ENCODE measurements around the gene ABR. TPM values are rescaled to one million over a fixed set of nuclear protein-coding genes. Genes with fewer than 3 reads are reported as not detected.

Gene ABR
- total RNA-seq, 1 donor from 2014 or later: 110 TPM

- DNase-seq (ENCODE audit: low spot score) (no peak), ATAC-seq (no peak)
- intact Hi-C loops (cut with DNase I): no loop called here
Observed at GRCh38 chr17:1011138-1011537, 168.6 kb downstream of the ABR start.

- intact Hi-C loops (cut with DNase I): no loop called here
- DNase-seq (ENCODE audit: low spot score) (no peak), ATAC-seq (no peak)
Observed at GRCh38 chr17:1010586-1010985, 169.2 kb downstream of the ABR start.

DNA sequence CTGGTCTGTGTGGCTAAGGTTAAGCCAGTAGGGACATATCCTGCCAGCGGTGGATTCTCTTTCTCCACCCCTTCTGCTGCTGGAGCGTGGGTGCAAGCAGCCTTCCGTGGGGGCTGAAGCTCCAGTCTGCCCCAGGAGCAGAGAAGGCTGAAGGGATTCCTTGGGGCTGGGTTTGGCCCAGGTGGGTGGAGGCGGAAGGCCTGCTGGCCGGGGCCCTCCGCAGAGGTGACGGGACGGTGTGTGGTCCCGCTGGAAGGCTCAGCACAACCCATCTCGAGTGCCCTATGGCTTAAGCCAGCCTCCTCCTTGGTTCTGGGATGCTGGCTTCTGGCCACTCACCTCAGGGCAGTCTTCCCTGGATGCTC is 169.7 kb downstream of the ABR start:
- no peak for ATAC-seq
- DNase-seq (ENCODE audit: low spot score): no peak
- intact Hi-C loops (cut with DNase I): no loop called here

GRCh38 chr17:1009229-1010085 is 170.3 kb downstream of the ABR start:
- intact Hi-C loops (cut with DNase I): loop anchor here (10.0 kb wide), 1 partner anchor 45 kb away; no protein-coding TSS in a partner anchor
- DNase-seq (ENCODE audit: low spot score) (no peak), ATAC-seq (no peak)

- intact Hi-C loops (cut with DNase I): loop anchor here (10.0 kb wide), 1 partner anchor 47 kb away; no protein-coding TSS in a partner anchor
Observed at GRCh38 chr17:1008008-1008761, 171.6 kb downstream of the ABR start.

DNA sequence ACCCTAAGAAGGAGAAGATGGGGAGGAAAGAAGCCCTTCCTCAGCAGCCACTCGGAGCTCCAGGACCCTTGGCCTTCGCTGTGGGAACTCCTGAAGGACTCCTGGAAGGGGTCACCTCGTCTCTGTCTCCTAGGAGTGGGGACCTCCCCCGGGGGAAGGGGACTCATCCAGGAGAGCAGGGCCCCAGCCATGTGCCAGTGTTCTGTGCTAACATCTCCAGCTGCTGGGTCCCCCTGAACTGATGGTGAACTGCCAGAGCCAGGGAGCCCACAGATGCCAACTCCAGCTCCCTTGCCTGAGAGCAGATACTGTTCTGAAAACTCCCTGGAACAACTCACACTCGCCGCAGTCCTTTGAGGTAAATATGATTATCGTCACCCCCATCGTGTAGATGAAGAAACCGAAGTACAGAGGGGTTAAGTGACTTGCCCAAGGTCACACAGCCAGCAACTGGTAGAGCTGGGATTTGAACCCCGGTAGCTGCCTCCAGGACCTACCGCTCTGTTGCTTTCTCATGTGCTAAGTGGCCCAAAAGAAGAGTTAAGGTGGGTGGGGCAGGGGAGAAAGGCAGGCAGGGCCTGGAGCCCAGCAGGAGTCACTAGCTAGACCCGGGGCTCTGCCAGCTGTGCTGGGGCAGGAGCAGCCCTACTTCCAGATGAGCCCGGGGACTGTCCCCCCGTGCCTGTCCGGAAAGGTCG is 172.3 kb downstream of the ABR start:
- intact Hi-C loops (cut with DNase I): loop anchor here (10.0 kb wide), 1 partner anchor 47 kb away; no protein-coding TSS in a partner anchor
- ATAC-seq: peak; percentile 3
- DNase-seq (ENCODE audit: low spot score): no peak

More at GRCh38 chr17:1008008-1008761, 171.6 kb downstream of the ABR start:
- no peak for DNase-seq (ENCODE audit: low spot score)
- peak; percentile 83 for ATAC-seq

- no peak for DNase-seq (ENCODE audit: low spot score)
- intact Hi-C loops (cut with DNase I): loop anchor here (10.0 kb wide), 1 partner anchor 49 kb away; no protein-coding TSS in a partner anchor
- ATAC-seq: no peak
Observed at GRCh38 chr17:1006054-1006453, 173.7 kb downstream of the ABR start.

DNA sequence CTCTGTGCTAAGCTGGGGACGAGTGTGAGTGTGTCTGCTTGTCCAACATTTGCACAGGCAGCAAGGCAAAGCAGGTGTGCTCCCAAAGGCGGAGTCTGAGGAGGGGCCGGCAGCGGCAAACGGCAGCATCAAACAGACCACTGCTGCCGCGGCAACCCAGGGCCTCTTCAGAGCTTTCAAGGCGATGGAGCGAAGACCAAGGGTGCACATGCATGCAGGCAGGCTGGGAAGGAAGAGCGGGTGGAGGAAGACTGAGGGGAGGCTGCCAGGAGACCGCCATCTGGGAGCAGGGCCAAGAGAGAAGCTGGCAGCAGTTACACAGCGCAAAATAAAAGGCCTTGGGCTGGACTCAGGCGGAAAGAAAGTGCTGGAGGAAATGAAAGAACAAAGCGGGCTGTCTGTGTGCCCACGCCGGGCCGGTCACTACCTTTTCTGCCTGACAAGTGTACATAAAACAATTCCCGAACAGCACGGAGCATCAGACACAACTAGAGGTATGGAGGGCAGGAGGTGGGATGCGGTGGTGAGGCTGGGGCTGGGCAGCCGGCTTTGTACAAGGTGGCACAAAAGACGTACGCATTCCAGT is 174.3 kb downstream of the ABR start:
- intact Hi-C loops (cut with DNase I): loop anchor here (10.0 kb wide), 1 partner anchor 49 kb away; no protein-coding TSS in a partner anchor
- ATAC-seq (peak; percentile 12), DNase-seq (ENCODE audit: low spot score) (peak; percentile 79)

DNA sequence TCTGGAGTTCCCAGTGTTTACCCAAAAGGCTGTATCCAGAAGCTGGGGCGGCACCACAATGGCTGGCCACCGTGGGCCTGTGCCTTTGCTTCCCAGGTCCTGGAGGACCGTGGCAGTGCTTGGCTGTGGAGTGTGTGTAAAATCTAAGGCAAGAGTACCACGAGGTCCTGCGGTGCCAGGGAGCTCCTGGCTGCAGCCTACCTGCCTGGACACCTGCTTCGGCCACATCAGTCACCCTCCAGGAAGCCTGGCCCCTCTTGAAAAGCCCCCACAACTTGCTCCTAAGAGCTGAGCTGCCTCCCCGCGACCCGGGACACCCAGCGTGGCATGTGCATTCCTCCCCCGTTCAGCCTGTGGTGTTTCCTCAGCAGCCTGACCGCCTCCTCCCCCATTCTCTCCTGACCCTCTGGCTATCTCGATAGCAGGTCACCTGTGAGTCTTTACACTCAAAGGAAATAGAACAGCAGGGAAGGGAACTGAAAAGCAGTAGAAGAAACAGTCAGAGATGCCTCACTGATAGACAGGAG is 174.9 kb downstream of the ABR start:
- no peak for ATAC-seq
- intact Hi-C loops (cut with DNase I): loop anchor here (10.0 kb wide), 1 partner anchor 50 kb away; no protein-coding TSS in a partner anchor
- DNase-seq (ENCODE audit: low spot score): no peak

- DNase-seq (ENCODE audit: low spot score): no peak
- intact Hi-C loops (cut with DNase I): loop anchor here (10.0 kb wide), 1 partner anchor 51 kb away; no protein-coding TSS in a partner anchor
- no peak for ATAC-seq
Observed at GRCh38 chr17:1003972-1004768, 175.6 kb downstream of the ABR start.

GRCh38 chr17:1003633-1003971 is 176.2 kb downstream of the ABR start:
- intact Hi-C loops (cut with DNase I): loop anchor here (10.0 kb wide), 1 partner anchor 51 kb away; no protein-coding TSS in a partner anchor
- ATAC-seq: no peak
- no peak for DNase-seq (ENCODE audit: low spot score)

GRCh38 chr17:1002771-1003555 is 176.8 kb downstream of the ABR start:
- intact Hi-C loops (cut with DNase I): loop anchor here (10.0 kb wide), 1 partner anchor 52 kb away; no protein-coding TSS in a partner anchor
- no peak for DNase-seq (ENCODE audit: low spot score)
- peak; percentile 71 for ATAC-seq

DNA sequence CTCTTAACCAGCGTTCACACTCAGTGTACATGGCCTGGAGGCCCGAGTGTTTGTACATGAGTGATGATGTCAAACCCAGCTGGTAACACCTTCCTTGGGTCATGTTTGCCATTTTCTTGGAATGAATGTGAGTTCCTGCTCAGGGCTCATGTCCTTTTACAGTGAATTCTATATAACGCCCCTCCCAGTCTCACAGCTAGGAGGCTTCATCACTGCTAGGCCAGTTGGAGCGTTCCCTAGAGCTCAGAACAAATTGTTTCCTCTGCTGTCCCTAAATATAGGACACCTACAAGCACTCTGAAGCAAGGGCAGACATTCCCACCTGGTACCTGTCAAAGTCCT is 177.4 kb downstream of the ABR start:
- ATAC-seq (peak; percentile 7), DNase-seq (ENCODE audit: low spot score) (no peak)
- intact Hi-C loops (cut with DNase I): loop anchor here (10.0 kb wide), 1 partner anchor 52 kb away; no protein-coding TSS in a partner anchor

- intact Hi-C loops (cut with DNase I): loop anchor here (10.0 kb wide), 1 partner anchor 53 kb away; no protein-coding TSS in a partner anchor
- peak; percentile 67 for ATAC-seq
Observed at GRCh38 chr17:1001640-1002411, 178.0 kb downstream of the ABR start.

DNA sequence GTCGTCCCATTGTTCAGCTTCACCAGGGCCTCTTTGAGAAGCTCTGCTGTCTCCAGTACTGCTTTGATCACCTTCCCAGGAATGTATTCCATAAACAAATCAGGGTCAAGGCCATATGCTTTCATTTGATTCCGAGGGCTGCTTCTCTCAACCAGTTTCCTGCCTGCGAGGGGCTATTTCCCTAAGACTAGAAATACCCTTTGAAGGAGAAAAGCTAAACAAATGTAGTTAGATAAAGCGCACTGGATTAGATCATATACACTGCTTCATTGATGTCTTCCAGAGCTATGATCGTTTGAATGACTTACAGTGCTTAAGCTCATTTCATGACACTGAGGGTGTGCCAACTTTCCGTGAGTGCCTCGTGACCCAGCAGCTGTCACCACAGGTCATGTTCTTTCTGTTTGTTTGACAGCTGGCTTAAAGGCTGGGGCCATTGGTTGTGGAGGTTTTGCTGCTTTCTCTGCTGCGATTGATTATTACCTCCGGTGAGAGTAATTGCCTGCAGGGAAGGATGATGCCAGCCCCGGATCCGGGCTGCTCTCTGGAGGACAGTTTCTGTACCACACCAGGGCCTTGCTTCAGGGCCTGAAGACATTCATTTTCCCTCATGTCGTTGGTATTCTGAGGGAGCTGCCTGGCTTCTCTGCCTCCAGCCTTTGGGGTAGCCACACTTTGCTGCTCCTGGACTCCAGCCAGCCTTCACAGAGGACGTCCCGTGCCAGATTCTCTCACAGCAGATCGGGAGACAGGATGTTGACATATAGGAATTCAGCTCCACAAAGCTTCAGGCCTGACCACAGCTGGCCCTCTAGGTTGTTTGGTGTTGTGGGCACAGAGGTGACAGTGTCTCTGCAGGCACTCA is 179.0 kb downstream of the ABR start:
- intact Hi-C loops (cut with DNase I): loop anchor here (10.0 kb wide), 1 partner anchor 54 kb away; no protein-coding TSS in a partner anchor
- ATAC-seq (no peak), DNase-seq (ENCODE audit: low spot score) (no peak)

More at GRCh38 chr17:1001640-1002411, 178.0 kb downstream of the ABR start:
- DNase-seq (ENCODE audit: low spot score): peak; percentile 79

Data from sciatic nerve (tissue), 2 donors.